NT2/D1 (cell line): ENCODE data around the gene CABLES1.

Source experiments
- SUZ12 ChIP-seq: IDR thresholded peaks from 2 replicates; pipeline ENCODE4 v1.6.1; 2011; ENCODE audit not compliant: insufficient read length, insufficient read depth; ENCODE audit errors: extremely low read depth
- YY1 ChIP-seq: IDR thresholded peaks from 2 replicates; pipeline ENCODE4 v1.6.1; 2011; ENCODE audit not compliant: insufficient read length, insufficient read depth

- no peak for TF ChIP-seq YY1
- no peak for TF ChIP-seq SUZ12
These were observed 128.4 kb downstream of the CABLES1 start for GRCh38 chr18:23263551-23264235.
